Measurements from ENCODE around the gene NCK2.
A peak's percentile ranks its signal among the peaks of the same experiment; 100 is the strongest.

NCK2 gene

GRCh38 chr2:105903051-105903674, 158.5 kb downstream of the NCK2 start:
- no peak for DNase-seq

- DNase-seq = no peak
Observed at GRCh38 chr2:105904938-105905337, 160.2 kb downstream of the NCK2 start.

- no peak for DNase-seq
Observed at GRCh38 chr2:105906481-105906880, 161.8 kb downstream of the NCK2 start.

GRCh38 chr2:105907184-105907583, 162.5 kb downstream of the NCK2 start:
- no peak for DNase-seq

GRCh38 chr2:105909215-105909614, 164.5 kb downstream of the NCK2 start:
- no peak for DNase-seq

GRCh38 chr2:105910497-105911238, 166.0 kb downstream of the NCK2 start:
- DNase-seq = no peak

GRCh38 chr2:105911425-105911824, 166.7 kb downstream of the NCK2 start:
- DNase-seq = no peak

GRCh38 chr2:105912081-105912480, 167.4 kb downstream of the NCK2 start:
- DNase-seq = no peak

- no peak for DNase-seq
Observed at GRCh38 chr2:105915005-105915558, 170.4 kb downstream of the NCK2 start.

- DNase-seq = no peak
Observed at GRCh38 chr2:105917226-105917625, 172.5 kb downstream of the NCK2 start.

- DNase-seq = no peak
Observed at GRCh38 chr2:105917688-105918087, 173.0 kb downstream of the NCK2 start.

- no peak for DNase-seq
Observed at GRCh38 chr2:105919191-105919811, 174.6 kb downstream of the NCK2 start.

GRCh38 chr2:105919826-105920225, 175.1 kb downstream of the NCK2 start:
- peak; percentile 49 for DNase-seq

GRCh38 chr2:105924271-105924670, 179.6 kb downstream of the NCK2 start:
- no peak for DNase-seq

GRCh38 chr2:105924932-105925331, 180.2 kb downstream of the NCK2 start:
- no peak for DNase-seq

- no peak for DNase-seq
Observed at GRCh38 chr2:105925390-105925789, 180.7 kb downstream of the NCK2 start.

GRCh38 chr2:105926960-105927678, 182.4 kb downstream of the NCK2 start:
- peak; percentile 57 for DNase-seq

- no peak for DNase-seq
Observed at GRCh38 chr2:105928086-105928485, 183.4 kb downstream of the NCK2 start.

GRCh38 chr2:105928563-105928962, 183.9 kb downstream of the NCK2 start:
- DNase-seq = no peak

- peak; percentile 56 for DNase-seq
Observed at GRCh38 chr2:105929516-105929915, 184.8 kb downstream of the NCK2 start.

- DNase-seq = no peak
Observed at GRCh38 chr2:105932582-105932981, 187.9 kb downstream of the NCK2 start.

- DNase-seq = no peak
Observed at GRCh38 chr2:105933906-105934305, 189.2 kb downstream of the NCK2 start.

GRCh38 chr2:105934467-105934866, 189.8 kb downstream of the NCK2 start:
- peak; percentile 18 for DNase-seq
